GM18951 (cell line): ENCODE results near the gene SEC24D.

ENCODE experiments used
- POLR2A ChIP-seq: IDR thresholded peaks from 4 replicates; pipeline ENCODE4 v1.6.1; 2011; ENCODE audit warnings: mild to moderate bottlenecking; ENCODE audit not compliant: insufficient read length, insufficient read depth; ENCODE audit errors: extremely low read depth
- in situ Hi-C: fragments of 300-500 bp; cut with MboI; formaldehyde crosslinking; loops from one replicate; pipeline ENCODE4 v1.12.0; 2022; ENCODE audit warnings: low sequenced_read_pairs, mixed read lengths, inconsistent platforms; ENCODE audit not compliant: unreplicated experiment

The SEC24D gene

DNA sequence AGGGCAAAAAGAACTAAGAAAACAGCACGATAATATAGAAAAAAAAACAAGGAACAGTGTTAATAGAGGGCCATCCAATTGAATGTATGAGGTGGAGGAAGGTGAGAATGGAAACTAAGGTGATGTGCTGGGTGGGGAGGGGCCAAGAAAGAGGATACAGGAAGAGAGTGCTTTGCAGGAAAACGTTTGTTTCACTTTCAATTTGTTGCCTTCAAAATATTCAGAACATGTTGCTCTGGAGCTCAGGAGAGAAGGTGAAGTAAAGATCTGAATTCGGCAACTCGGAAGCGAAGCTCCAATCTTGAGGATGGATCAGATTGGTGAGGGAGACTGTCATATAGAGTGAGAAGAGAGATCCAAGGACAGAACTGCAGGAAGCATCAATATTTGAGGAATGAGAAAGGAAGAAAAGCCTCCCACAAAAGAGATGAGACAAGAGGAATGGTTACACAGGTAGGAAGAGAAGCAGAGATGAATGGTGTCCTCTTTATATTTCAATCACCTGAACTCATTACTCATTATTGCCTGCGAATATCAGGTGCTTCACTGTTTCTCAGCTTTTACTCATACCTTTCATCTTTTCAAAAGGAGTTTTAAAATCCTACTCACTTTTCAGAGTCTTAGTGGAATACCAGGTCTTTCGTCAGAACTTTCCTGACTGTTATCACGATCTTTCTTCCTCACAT, 14.7 kb upstream of the SEC24D start:
- in situ Hi-C loops, result no loop called here
- no peak for TF ChIP-seq POLR2A

DNA sequence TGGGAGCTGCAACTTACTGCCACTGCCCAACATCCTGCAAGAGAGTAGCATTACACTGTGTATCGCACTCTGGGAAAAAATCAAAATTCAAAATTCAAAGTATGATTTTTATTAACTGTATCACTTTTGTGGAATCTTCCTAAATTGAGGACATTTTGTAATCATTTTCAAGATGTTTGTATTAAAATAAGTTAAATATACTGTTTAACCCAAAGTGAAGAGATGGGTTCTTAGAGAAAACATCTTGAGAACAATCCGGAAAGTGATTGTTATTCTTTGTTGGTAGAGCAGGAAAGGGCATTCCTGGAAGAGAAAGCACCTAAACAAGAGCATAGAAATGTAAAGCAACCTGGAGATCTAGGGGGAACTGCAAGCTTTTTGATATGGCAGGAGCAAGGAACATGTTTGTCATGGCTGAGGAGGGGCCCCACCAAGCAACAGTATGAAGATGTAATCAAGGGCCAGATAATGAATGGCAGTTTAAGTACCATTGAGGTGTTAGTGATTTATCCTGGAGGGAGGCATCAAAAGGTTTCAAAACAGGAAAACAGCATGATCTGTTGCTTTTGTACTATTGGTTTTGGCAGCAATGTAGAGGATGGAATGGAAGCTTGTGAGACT, 14.1 kb upstream of the SEC24D start:
- TF ChIP-seq POLR2A, result no peak
- in situ Hi-C loops, result no loop called here

DNA sequence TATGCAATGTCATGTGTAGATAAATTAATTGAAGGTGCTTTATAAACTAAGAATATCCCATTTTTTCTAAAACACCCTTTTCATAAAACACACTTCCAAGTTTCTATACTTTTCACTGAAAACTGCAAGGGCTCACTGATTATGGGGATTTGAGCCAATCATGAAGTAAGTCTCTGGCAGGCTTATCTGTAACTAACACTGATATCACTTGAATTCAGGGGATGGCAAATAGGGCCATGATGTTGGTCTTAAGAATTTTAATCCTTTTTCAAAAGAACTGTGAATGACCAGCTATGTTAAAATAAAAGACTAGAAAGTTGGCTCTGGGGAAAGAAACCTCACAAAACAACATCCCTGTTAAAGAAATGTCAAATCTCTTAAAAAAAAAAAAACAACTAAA, 13.0 kb upstream of the SEC24D start:
- TF ChIP-seq POLR2A, result no peak
- in situ Hi-C loops, result no loop called here

DNA sequence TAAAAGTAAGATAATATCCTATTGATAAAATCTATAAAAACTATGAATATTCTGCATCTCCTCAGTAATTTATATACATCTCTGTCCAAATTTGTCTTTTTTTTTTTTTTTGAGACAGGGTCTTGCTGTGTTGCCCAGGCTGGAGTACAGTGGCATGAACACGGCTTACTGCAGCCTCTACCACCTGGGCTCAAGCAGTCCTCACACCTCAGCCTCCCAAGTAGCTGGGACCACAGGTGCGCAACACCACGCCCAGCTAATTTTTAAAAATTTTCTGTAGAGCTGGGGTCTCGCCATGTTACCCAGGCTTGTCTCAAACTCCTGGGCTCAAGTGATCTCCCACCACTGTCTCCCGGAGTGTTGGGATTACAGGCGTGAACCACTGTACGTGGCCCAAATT, 12.3 kb upstream of the SEC24D start:
- in situ Hi-C loops, result no loop called here
- no peak for TF ChIP-seq POLR2A

DNA sequence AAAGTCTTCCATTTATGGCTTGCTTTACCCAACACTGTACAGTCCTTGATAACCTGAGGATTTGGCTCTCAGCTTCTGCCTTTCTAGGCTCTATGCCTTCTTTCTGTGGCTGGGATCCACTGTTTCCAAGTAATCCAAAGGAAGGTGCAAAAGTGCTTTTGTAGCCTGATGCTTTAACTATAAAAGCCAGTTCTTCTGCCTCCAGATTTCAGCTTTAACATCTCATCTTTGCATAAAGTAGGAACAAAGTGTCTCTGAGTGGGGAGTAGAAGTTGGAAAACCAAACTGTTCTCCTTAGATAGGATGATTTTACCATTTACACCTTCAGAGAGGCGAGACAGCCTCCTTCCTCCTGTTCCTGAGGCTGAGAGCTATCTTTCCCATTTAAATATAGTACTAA, 11.1 kb upstream of the SEC24D start:
- TF ChIP-seq POLR2A, result no peak
- in situ Hi-C loops, result no loop called here

DNA sequence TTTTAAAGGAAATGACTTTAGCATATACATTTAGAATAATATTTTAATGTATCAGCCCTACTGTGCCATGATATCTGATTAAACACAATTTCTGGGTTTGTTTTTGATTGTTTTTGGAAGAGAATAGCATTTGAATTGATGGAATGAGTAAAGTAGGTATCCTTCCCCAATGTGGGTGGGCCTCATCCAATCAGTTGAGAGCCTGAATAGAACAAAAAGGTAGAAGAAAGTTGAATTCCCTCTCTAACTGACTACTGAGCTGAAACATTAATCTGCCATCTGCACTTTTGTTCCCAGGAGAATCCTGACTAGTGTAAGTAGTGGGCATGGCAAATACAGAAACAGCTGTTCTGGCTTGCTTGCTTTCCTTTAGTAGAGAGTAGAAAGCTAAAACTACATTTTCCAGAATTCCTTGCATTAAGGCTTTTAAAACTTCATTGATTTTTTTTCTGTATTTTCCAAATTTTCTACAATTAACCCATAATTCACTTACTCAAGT, 9.7 kb upstream of the SEC24D start:
- in situ Hi-C loops, result no loop called here
- no peak for TF ChIP-seq POLR2A

DNA sequence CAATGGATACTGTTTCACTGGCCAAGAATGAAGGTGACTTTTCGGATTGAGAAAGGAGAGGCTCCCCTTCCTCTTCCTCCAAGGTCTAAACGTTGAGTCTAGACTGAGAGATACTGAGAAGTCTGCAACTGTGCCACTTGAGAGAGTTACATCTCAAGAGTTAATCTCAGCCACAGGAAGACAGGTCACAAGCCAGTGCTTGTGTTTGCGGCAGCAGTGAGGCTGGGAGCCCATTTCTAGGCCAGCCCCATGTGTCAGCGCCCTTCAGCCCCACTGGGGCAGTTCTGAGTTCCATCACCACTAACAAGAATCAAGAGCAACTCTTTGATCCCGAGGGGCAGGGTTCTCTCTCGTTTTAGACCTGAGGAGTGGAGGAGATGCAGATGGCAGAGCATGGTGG, 7.3 kb upstream of the SEC24D start:
- in situ Hi-C loops, result no loop called here
- no peak for TF ChIP-seq POLR2A

DNA sequence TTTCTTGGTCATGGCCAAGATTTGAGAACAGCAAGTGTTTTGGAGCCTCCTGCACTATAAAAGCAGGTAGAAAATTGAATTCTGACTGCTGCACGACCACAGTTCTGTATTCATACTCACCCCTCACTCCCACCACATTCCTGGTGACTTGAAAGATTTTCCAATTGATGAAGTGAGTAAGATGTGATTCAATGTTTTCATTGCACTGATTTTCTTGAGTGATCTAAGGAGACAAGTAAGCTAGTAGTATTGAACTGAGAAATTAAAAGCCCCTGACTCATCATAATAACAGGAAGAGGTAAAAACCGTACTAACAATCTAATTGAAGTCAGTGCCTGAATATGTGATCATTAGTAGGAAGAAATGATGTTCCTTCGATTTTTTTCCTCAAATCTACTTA, 6.1 kb upstream of the SEC24D start:
- in situ Hi-C loops, result no loop called here
- no peak for TF ChIP-seq POLR2A

DNA sequence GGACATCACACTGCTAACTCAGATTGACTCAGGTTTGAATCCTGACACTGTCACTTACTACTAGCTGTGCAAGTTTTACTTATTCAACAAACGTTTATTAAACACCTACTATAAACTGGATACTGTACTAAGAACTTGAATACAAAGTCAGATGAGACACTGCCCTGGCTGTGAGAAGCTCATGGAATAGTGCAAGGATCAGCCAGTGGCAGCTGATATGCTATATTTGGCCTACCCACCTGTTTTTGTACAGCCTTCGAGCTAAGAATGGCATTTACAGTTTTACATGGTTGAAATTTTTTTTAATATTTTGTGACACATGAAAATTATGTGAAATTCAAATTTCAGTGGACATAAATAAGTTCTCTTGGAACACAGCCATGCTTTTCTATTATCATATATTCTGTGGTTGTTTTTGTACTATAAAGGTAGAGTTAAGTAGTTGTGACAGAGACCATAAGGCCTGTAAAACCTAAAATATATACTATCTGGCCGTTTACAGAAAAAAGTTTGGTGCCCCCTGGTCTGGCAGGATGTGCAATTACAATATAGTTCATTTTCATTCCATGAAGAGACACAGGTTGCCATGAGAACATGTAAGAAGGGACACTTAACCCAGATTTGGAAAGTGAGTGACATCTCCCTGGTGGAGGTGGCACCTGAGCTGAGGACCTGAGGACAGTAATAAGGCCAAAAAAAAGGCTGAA, 3.4 kb upstream of the SEC24D start:
- in situ Hi-C loops, result no loop called here
- no peak for TF ChIP-seq POLR2A

DNA sequence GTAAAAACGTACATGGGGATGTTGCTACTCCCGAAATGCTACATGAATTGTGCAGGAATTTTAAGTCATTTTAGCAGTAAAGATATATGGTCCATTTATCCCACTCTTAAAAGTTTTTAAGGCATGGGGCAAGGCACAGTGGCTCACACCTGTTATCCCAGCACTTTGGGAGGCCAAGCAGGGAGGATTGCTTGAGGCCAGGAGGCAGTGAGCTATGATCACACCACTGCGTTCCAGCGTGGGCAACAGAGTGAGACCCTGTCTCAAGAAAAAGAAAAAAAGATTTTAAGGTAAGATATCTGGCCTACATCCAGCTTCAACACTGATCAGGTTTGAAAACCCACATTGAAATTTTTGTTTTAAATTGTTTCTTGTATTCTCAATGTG, 1.2 kb upstream of the SEC24D start:
- no peak for TF ChIP-seq POLR2A
- in situ Hi-C loops, result no loop called here

DNA sequence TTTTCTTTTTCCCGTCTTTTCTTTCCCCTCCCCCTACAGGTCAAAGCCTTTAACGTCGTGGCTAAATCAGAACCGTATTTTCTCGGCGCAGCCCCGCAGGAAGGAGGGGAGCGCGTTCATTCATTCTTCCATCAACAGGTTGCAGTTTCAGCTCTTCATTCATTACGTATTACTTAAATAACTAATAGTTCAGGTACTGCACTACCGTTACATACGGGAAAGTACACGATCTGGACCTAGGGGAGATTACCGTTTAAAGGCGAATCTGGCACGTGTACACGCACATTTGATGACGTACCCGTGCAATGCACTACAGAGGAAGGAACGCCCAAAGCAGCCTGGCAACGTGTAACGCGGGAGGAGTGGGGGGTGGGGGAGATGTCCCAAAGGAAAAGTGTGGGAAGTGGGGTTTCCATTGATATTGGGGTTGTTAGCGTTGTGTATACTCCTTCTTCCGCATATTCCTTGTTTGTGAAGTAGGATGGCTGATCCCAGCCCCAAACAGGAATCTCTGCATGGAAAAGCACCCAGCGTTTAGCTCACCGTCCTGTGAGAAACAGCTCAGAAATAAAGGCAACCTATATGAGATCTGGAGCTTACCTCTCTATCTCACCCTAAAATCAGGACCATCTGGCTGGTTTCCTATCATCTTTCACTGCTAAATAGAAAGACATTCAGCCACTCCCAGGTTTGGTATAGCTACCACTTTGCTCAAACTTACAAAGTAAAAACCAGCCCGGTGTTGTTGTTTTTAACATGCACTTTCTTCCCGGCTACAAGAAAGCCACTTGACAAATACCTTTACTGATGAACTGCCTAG, 585 bp upstream of the SEC24D start:
- TF ChIP-seq POLR2A, result peak; percentile 40
- in situ Hi-C loops, result no loop called here

DNA sequence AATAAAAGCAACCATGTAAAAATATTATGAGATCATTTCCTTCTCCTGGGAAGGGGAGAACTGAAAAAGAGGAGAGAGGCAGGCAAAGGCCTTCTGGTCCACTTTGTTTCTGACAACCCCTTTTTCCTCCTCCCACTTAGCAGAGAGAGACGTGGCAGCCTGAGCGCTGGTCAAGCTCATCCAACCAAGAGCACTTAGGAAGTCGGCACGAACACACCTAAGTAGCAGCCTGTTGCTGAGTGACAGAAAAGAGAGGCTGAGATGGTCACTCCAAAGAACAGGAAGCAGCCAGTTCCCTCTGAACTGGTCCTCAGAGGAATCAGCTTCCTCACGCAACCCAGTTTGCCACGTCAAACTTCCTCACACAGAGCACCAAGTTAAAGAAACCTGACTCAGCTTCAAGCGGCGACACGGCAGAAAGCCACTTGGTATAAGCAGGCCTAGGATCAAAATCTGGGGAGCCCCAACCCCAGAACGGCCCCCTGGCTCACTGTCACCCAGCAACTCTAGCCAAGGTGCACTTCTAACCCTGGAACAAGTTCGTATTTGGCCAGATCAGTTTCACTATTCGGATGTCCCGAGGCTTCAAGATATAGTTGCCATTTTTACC, 861 bp downstream of the SEC24D start:
- TF ChIP-seq POLR2A, result peak; percentile 50
- in situ Hi-C loops, result no loop called here

DNA sequence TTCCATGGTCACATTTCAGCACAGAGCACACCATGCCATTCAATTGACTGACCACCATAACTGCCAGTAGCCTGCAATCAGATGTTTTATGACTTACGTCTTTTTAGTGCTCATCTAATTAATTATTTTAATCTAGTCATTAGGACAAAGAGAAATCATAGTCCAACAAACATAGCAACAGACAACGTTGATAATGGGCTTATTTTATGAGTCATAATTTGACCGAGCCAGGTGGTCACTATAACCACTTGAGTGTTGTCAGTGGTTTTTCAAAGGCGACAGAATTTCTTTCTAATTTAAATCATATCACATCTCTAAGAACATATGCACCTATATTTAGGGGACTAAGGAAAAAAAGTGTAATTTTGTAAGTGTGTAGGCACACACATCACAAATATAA, 1.9 kb downstream of the SEC24D start:
- no peak for TF ChIP-seq POLR2A
- in situ Hi-C loops, result no loop called here
